SK-N-SH treated with all-trans-retinoic acid at 6 μM for 48 hours (cell line): Measurements from ENCODE around the gene LUZP4.
"Not testable (repeated sequence)": the region's sequence is repeated elsewhere in the genome, so short reads cannot be mapped to it uniquely, and the experiment has no call there.

Experiments
- ATAC-seq: fragments of 200-7000 bp; cut with Tn5 transposase; 3 replicates; pipeline ENCODE4 v1.9.1; 2020; ENCODE audit warnings: mild to moderate bottlenecking, moderate library complexity
- ARNTL ChIP-seq: fragments of 450-650 bp; formaldehyde crosslinking; IDR thresholded peaks from 2 replicates; pipeline ENCODE4 v1.5.0; 2020; ENCODE audit warnings: low read depth, mild to moderate bottlenecking, moderate library complexity, borderline replicate concordance
- CREB5 ChIP-seq: fragments of 250-450 bp; sonication (Bioruptor Pico); IDR thresholded peaks from 2 replicates; pipeline ENCODE4 v1.5.1; 2020; ENCODE audit warnings: low read depth, mild to moderate bottlenecking, moderate library complexity
- CSDC2 ChIP-seq: fragments of 250-450 bp; sonication (Bioruptor Pico); IDR thresholded peaks from 2 replicates; pipeline ENCODE4 v1.5.0; 2020; ENCODE audit warnings: mild to moderate bottlenecking, moderate library complexity
- CSRNP3 ChIP-seq: fragments of 250-450 bp; sonication (Bioruptor Pico); IDR thresholded peaks from 2 replicates; pipeline ENCODE4 v1.5.1; 2021; ENCODE audit warnings: mild to moderate bottlenecking, moderate library complexity
- ESRRG ChIP-seq: fragments of 250-450 bp; sonication (Bioruptor Pico); IDR thresholded peaks from 2 replicates; pipeline ENCODE4 v1.6.1; 2021; ENCODE audit warnings: mild to moderate bottlenecking
- ISL1 ChIP-seq: fragments of 250-450 bp; sonication (Bioruptor Pico); IDR thresholded peaks from 2 replicates; pipeline ENCODE4 v2.1.2; 2022; ENCODE audit warnings: mild to moderate bottlenecking, moderate library complexity
- OSR1 ChIP-seq: fragments of 250-450 bp; sonication (Bioruptor Pico); IDR thresholded peaks from 2 replicates; pipeline ENCODE4 v1.8.0; 2022; ENCODE audit warnings: moderate library complexity, mild to moderate bottlenecking, inconsistent platforms
- PATZ1 ChIP-seq: fragments of 250-450 bp; sonication (Bioruptor Pico); IDR thresholded peaks from 2 replicates; pipeline ENCODE4 v1.8.0; 2020; ENCODE audit warnings: mild to moderate bottlenecking, moderate library complexity, borderline replicate concordance
- PPARA ChIP-seq: fragments of 250-450 bp; sonication (Bioruptor Pico); IDR thresholded peaks from 2 replicates; pipeline ENCODE4 v1.5.0; 2020; ENCODE audit warnings: mild to moderate bottlenecking, borderline replicate concordance
- RARB ChIP-seq: fragments of 250-450 bp; sonication (Bioruptor Pico); IDR thresholded peaks from 2 replicates; pipeline ENCODE4 v1.8.0; 2021; ENCODE audit warnings: mild to moderate bottlenecking, moderate library complexity
- SNAI2 ChIP-seq: fragments of 250-450 bp; sonication (Bioruptor Pico); IDR thresholded peaks from 2 replicates; pipeline ENCODE4 v1.5.0; 2020; ENCODE audit warnings: mild to moderate bottlenecking, moderate library complexity
- TCF4 ChIP-seq: fragments of 250-450 bp; sonication (Bioruptor Pico); IDR thresholded peaks from 2 replicates; pipeline ENCODE4 v1.8.0; 2021; ENCODE audit warnings: mild to moderate bottlenecking, moderate library complexity, borderline replicate concordance
- TOX ChIP-seq: fragments of 250-450 bp; sonication (Bioruptor Pico); IDR thresholded peaks from 2 replicates; pipeline ENCODE4 v1.8.0; 2021; ENCODE audit warnings: mild to moderate bottlenecking, moderate library complexity, borderline replicate concordance
- ZC3H10 ChIP-seq: fragments of 250-450 bp; sonication (Bioruptor Pico); IDR thresholded peaks from 2 replicates; pipeline ENCODE4 v1.5.1; 2021; ENCODE audit warnings: mild to moderate bottlenecking, moderate library complexity
- ZFP3 ChIP-seq: fragments of 250-450 bp; sonication (Bioruptor Pico); IDR thresholded peaks from 2 replicates; pipeline ENCODE4 v1.5.0; 2020; ENCODE audit warnings: mild to moderate bottlenecking, moderate library complexity
- ZFP30 ChIP-seq: fragments of 450-650 bp; formaldehyde crosslinking; IDR thresholded peaks from 2 replicates; pipeline ENCODE4 v1.5.0; 2022; ENCODE audit warnings: mild to moderate bottlenecking, moderate library complexity
- ZNF565 ChIP-seq: fragments of 450-650 bp; formaldehyde crosslinking; conservative IDR thresholded peaks from 2 replicates; pipeline ENCODE4 v1.5.0; 2020; ENCODE audit warnings: low read depth, mild to moderate bottlenecking, moderate library complexity
- ZNF70 ChIP-seq: fragments of 450-650 bp; formaldehyde crosslinking; IDR thresholded peaks from 2 replicates; pipeline ENCODE4 v1.5.0; 2020; ENCODE audit warnings: mild to moderate bottlenecking, moderate library complexity
- ZNF8 ChIP-seq: fragments of 450-650 bp; formaldehyde crosslinking; IDR thresholded peaks from 2 replicates; pipeline ENCODE4 v1.5.0; 2020; ENCODE audit warnings: mild to moderate bottlenecking, moderate library complexity
- TF ChIP-seq, protein P1 (sequence below): fragments of 250-450 bp; sonication (Bioruptor Pico); IDR thresholded peaks from 2 replicates; pipeline ENCODE4 v1.8.0; 2021; ENCODE audit warnings: low read depth, mild to moderate bottlenecking, moderate library complexity, borderline replicate concordance
- TF ChIP-seq, protein P2 (sequence below): fragments of 250-450 bp; sonication (Bioruptor Pico); IDR thresholded peaks from 2 replicates; pipeline ENCODE4 v1.5.0; 2020; ENCODE audit warnings: mild to moderate bottlenecking, moderate library complexity

LUZP4 gene

GRCh38 chrX:115324194-115324593, 34.7 kb downstream of the LUZP4 start:
- peak; percentile 53 for ATAC-seq

GRCh38 chrX:115329282-115329681, 39.8 kb downstream of the LUZP4 start:
- ATAC-seq = not testable (repeated sequence)

More at GRCh38 chrX:115324194-115324593, 34.7 kb downstream of the LUZP4 start:
- TF ChIP-seq RARB (no peak), CSDC2 (CRISPR knock-in tag) (no peak), ESRRG (CRISPR knock-in tag) (no peak), CREB5 (CRISPR knock-in tag) (no peak), PPARA (no peak), ZFP30 (CRISPR knock-in tag) (no peak), CSRNP3 (CRISPR knock-in tag) (no peak), TOX (no peak), ZNF8 (CRISPR knock-in tag) (no peak), ZNF565 (no peak), ARNTL (CRISPR knock-in tag) (no peak), ZNF70 (CRISPR knock-in tag) (no peak), ISL1 (CRISPR knock-in tag) (no peak; the same call in 1 of the 2 replicates)
- TF ChIP-seq, protein P1, sequence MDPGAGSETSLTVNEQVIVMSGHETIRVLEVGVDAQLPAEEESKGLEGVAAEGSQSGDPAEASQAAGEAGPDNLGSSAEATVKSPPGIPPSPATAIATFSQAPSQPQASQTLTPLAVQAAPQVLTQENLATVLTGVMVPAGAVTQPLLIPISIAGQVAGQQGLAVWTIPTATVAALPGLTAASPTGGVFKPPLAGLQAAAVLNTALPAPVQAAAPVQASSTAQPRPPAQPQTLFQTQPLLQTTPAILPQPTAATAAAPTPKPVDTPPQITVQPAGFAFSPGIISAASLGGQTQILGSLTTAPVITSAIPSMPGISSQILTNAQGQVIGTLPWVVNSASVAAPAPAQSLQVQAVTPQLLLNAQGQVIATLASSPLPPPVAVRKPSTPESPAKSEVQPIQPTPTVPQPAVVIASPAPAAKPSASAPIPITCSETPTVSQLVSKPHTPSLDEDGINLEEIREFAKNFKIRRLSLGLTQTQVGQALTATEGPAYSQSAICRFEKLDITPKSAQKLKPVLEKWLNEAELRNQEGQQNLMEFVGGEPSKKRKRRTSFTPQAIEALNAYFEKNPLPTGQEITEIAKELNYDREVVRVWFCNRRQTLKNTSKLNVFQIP = no peak
- TF ChIP-seq, all 23 proteins: peak for 0

DNA sequence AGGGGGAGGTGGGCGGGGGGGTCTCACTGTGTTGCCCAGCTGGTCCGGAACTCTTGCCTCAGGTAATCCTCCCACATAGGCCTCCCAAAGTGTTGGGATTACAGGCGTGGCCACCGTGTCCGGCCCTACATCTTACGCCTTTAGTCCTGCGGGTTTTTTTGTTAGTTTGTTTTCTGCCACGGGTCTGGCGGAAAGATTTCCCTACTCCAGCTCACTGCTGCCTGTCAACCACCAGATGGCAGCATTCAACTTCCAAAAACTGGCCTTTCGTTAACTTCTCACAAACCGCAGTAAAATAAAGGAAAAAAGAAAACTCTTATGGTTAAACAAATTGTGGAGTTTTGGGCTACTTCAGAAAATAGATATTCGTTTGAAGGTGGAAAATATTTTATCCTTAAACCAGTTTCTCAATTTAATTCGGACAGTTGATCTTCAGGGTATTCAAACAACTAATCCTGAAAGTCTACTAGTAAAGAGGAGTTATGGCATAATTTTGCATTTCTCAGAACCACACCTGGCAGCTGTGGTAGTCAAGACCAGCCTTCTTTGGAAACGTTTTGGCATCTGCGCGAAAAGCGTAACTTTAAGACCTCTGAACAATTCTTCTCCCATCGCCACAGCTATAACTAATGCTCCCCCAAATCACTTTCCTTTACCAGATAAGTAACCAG, 41.1 kb downstream of the LUZP4 start:
- TF ChIP-seq ZFP30 (CRISPR knock-in tag) (no peak), RARB (no peak), PPARA (no peak), SNAI2 (CRISPR knock-in tag) (no peak), CSRNP3 (CRISPR knock-in tag) (no peak), OSR1 (CRISPR knock-in tag) (no peak), ZNF70 (CRISPR knock-in tag) (no peak), TOX (no peak), ZNF565 (no peak), CREB5 (CRISPR knock-in tag) (no peak), ZFP3 (CRISPR knock-in tag) (no peak), PATZ1 (no peak), ZNF8 (CRISPR knock-in tag) (no peak), TCF4 (CRISPR knock-in tag) (no peak), ARNTL (CRISPR knock-in tag) (no peak), CSDC2 (CRISPR knock-in tag) (no peak), ZC3H10 (CRISPR knock-in tag) (no peak)
- TF ChIP-seq, protein P2, sequence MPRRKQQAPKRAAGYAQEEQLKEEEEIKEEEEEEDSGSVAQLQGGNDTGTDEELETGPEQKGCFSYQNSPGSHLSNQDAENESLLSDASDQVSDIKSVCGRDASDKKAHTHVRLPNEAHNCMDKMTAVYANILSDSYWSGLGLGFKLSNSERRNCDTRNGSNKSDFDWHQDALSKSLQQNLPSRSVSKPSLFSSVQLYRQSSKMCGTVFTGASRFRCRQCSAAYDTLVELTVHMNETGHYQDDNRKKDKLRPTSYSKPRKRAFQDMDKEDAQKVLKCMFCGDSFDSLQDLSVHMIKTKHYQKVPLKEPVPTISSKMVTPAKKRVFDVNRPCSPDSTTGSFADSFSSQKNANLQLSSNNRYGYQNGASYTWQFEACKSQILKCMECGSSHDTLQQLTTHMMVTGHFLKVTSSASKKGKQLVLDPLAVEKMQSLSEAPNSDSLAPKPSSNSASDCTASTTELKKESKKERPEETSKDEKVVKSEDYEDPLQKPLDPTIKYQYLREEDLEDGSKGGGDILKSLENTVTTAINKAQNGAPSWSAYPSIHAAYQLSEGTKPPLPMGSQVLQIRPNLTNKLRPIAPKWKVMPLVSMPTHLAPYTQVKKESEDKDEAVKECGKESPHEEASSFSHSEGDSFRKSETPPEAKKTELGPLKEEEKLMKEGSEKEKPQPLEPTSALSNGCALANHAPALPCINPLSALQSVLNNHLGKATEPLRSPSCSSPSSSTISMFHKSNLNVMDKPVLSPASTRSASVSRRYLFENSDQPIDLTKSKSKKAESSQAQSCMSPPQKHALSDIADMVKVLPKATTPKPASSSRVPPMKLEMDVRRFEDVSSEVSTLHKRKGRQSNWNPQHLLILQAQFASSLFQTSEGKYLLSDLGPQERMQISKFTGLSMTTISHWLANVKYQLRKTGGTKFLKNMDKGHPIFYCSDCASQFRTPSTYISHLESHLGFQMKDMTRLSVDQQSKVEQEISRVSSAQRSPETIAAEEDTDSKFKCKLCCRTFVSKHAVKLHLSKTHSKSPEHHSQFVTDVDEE (CRISPR knock-in tag) = no peak
- TF ChIP-seq, protein P1 = no peak
- TF ChIP-seq, all 23 proteins: peak for 0
- peak; percentile 87 for ATAC-seq
